HCT116 (cell line): ENCODE data around the gene MEF2D. TPM values are rescaled to one million over a fixed set of nuclear protein-coding genes. Genes with fewer than 3 reads are reported as not detected.

Experiments
- ATAC-seq: fragments of 200-7000 bp; cut with Tn5 transposase; 2 replicates; pipeline ENCODE4 v1.9.1; 2020; ENCODE audit warnings: mild to moderate bottlenecking, moderate library complexity
- BruUV-seq: library from RNA; stranded (reverse); fragments of 400-500 nt; replicated peaks from 2 replicates; lab custom pipeline; 2021; lab: Mats Ljungman, UMichigan
- CTCF ChIA-PET: fragments of 300-600 bp; sonication (Branson Sonifier 250); formaldehyde crosslinking; loops from one replicate; lab custom pipeline; 2021; ENCODE audit warnings: antibody characterized with exemption; lab: Charles Lee
- POLR2A ChIA-PET: fragments of 300-600, 350-600 bp; sonication (Branson Sonifier 250); formaldehyde crosslinking; loops from one replicate; lab custom pipeline; 2021; ENCODE audit warnings: antibody characterized with exemption; lab: Charles Lee
- RAD21 ChIA-PET, 2 experiments: fragments of 300-600 bp; sonication (Branson Sonifier 250); formaldehyde crosslinking; loops; one replicate each; lab custom pipeline; 2023; ENCODE audit warnings: low total read pairs in 2 of 2; ENCODE audit not compliant: uncharacterized antibody in 2 of 2, unreplicated experiment in 2 of 2, low non-redundant PET in 1 of 2; lab: Charles Lee
- DNase-seq: peaks from one replicate; pipeline ENCODE4 v3.0.0-alpha.2; 2010; ENCODE audit warnings: low read depth, low spot score
- H2AFZ ChIP-seq: fragments of 200-600 bp; shearing (Covaris generic), sonication (generic); 2 replicates; pipeline ENCODE4 v1.6.1; 2017; ENCODE audit warnings: low read depth, mixed run types, mixed read lengths, antibody characterized with exemption, low read length; ENCODE audit not compliant: poor library complexity, severe bottlenecking
- H3K27ac ChIP-seq: 2 replicates; pipeline ENCODE4 v1.5.1; 2012; ENCODE audit warnings: low read depth, low read length
- H3K27me3 ChIP-seq: fragments of 200-600 bp; sonication (generic); 2 replicates; pipeline ENCODE4 v1.6.1; 2016; ENCODE audit warnings: mixed run types, low read length, mixed read lengths; ENCODE audit not compliant: insufficient read depth
- H3K36me3 ChIP-seq, 2 experiments: fragments of 200-500 bp in 1 of 2; fragments of 200-600 bp in 1 of 2; sonication (Bioruptor generic) in 1 of 2; sonication (generic) in 1 of 2; 2 replicates each; pipeline versions ENCODE4 v1.5.1 to v1.6.1; 2014 to 2016; ENCODE audit warnings: low read length in 2 of 2, inconsistent platforms in 1 of 2, mixed read lengths in 1 of 2, mixed run types in 1 of 2; ENCODE audit not compliant: insufficient read depth in 2 of 2, control insufficient read depth in 1 of 2
- H3K4me1 ChIP-seq, 2 experiments: fragments of 200-600 bp in 1 of 2; sonication (generic) in 1 of 2; 2 replicates each; pipeline versions ENCODE4 v1.5.1 to v1.6.1; 2012 to 2017; ENCODE audit warnings: low read length in 2 of 2, inconsistent platforms in 1 of 2, mild to moderate bottlenecking in 1 of 2, mixed read lengths in 1 of 2, mixed run types in 1 of 2, moderate library complexity in 1 of 2; ENCODE audit not compliant: insufficient read depth in 2 of 2, control insufficient read depth in 1 of 2
- H3K4me2 ChIP-seq: fragments of 200-600 bp; sonication (generic); 2 replicates; pipeline ENCODE4 v1.6.1; 2017; ENCODE audit warnings: mixed run types, low read length, mixed read lengths
- H3K4me3 ChIP-seq, 2 experiments: fragments of 200-600 bp in 1 of 2; sonication (generic) in 1 of 2; replicated peaks in 1 of 2; 2 replicates each; pipeline ENCODE4 v1.5.1; 2011 to 2016; ENCODE audit warnings: low read length in 2 of 2, control low read depth in 1 of 2, low read depth in 1 of 2, mild to moderate bottlenecking in 1 of 2, mixed read lengths in 1 of 2, mixed run types in 1 of 2
- H3K79me2 ChIP-seq: fragments of 200-600 bp; sonication (generic); 2 replicates; pipeline ENCODE4 v1.6.1; 2017; ENCODE audit warnings: mild to moderate bottlenecking, mixed run types, low read length, moderate library complexity, mixed read lengths; ENCODE audit not compliant: insufficient read depth
- H3K9ac ChIP-seq: fragments of 200-600 bp; sonication (generic); 2 replicates; pipeline ENCODE4 v1.6.1; 2016; ENCODE audit warnings: low read length, mixed read lengths
- H3K9me2 ChIP-seq: fragments of 200-600 bp; sonication (generic), shearing (Covaris generic); 2 replicates; pipeline ENCODE4 v1.6.1; 2017; ENCODE audit warnings: mixed run types, mild to moderate bottlenecking, moderate library complexity; ENCODE audit not compliant: insufficient read depth
- H3K9me3 ChIP-seq, 2 experiments: fragments of 200-500 bp in 1 of 2; fragments of 200-600 bp in 1 of 2; sonication (Bioruptor generic) in 1 of 2; sonication (generic) in 1 of 2; 2 replicates each; pipeline ENCODE4 v1.6.1; 2014 to 2017; ENCODE audit warnings: low read length in 2 of 2, mixed read lengths in 2 of 2, inconsistent platforms in 1 of 2, low read depth in 1 of 2, mild to moderate bottlenecking in 1 of 2, mixed run types in 1 of 2, moderate library complexity in 1 of 2; ENCODE audit not compliant: control insufficient read depth in 1 of 2, insufficient read depth in 1 of 2
- H4K20me1 ChIP-seq: fragments of 200-600 bp; sonication (generic), shearing (Covaris generic); 2 replicates; pipeline ENCODE4 v1.6.1; 2017; ENCODE audit warnings: mixed run types, mild to moderate bottlenecking, moderate library complexity; ENCODE audit not compliant: insufficient read depth
- ELF1 ChIP-seq: IDR thresholded peaks from 2 replicates; pipeline ENCODE4 v1.6.1; 2012; ENCODE audit warnings: low read depth, borderline replicate concordance
- JUND ChIP-seq: IDR thresholded peaks from 2 replicates; pipeline ENCODE4 v1.6.1; 2012
- POLR2A ChIP-seq: IDR thresholded peaks from 2 replicates; pipeline ENCODE4 v1.7.0; 2011; ENCODE audit warnings: borderline replicate concordance; ENCODE audit not compliant: insufficient read depth, insufficient read length; ENCODE audit errors: extremely low read depth
- POLR2AphosphoS5 ChIP-seq: IDR thresholded peaks from 2 replicates; pipeline ENCODE4 v1.6.1; 2011; ENCODE audit warnings: mild to moderate bottlenecking, low read depth, low read length, moderate library complexity
- SIN3A ChIP-seq: IDR thresholded peaks from 2 replicates; pipeline ENCODE4 v1.6.1; 2012; ENCODE audit warnings: low read depth
- ZFX ChIP-seq: fragments of 450-650 bp; IDR thresholded peaks from 2 replicates; pipeline ENCODE4 v1.6.1; 2017
- intact Hi-C: fragments of 100-400 bp; cut with micrococcal nuclease; formaldehyde crosslinking; loops from 2 replicates; pipeline ENCODE4 v1.10.0; 2022
- total RNA-seq: library from RNA; stranded (reverse); gene quantifications from one replicate; pipeline ENCODE4 v1.2.1, GENCODE V29; 2021; ENCODE audit not compliant: unreplicated experiment
- TF ChIP-seq, protein P1 (sequence below), 3 experiments: fragments of 200-600 bp in 1 of 3; sonication (generic) in 1 of 3; IDR thresholded peaks in 2 of 3; conservative IDR thresholded peaks in 1 of 3; 2 replicates each; pipeline ENCODE4 v1.5.1; 2012 to 2017; ENCODE audit warnings: low read depth in 2 of 3, low read length in 2 of 3, antibody characterized with exemption in 1 of 3, borderline replicate concordance in 1 of 3, control low read depth in 1 of 3, mild to moderate bottlenecking in 1 of 3, mixed read lengths in 1 of 3, mixed run types in 1 of 3, moderate library complexity in 1 of 3; ENCODE audit not compliant: insufficient read depth in 1 of 3
- TF ChIP-seq, protein P2 (sequence below): IDR thresholded peaks from 2 replicates; pipeline ENCODE4 v1.6.1; 2011; ENCODE audit warnings: mild to moderate bottlenecking, low read length, moderate library complexity; ENCODE audit not compliant: insufficient replicate concordance; ENCODE audit errors: extremely low read depth
- TF ChIP-seq, protein P3 (sequence below): IDR thresholded peaks from 2 replicates; pipeline ENCODE4 v1.6.1; 2012
- TF ChIP-seq, protein P4 (sequence below): IDR thresholded peaks from 2 replicates; pipeline ENCODE4 v1.6.1; 2012; ENCODE audit warnings: low read depth
- TF ChIP-seq, protein P5 (sequence below): IDR thresholded peaks from 2 replicates; pipeline ENCODE4 v1.6.1; 2012

Gene MEF2D
- total RNA-seq, 1 experiment from 2014 or later, result 44.2 TPM

DNA sequence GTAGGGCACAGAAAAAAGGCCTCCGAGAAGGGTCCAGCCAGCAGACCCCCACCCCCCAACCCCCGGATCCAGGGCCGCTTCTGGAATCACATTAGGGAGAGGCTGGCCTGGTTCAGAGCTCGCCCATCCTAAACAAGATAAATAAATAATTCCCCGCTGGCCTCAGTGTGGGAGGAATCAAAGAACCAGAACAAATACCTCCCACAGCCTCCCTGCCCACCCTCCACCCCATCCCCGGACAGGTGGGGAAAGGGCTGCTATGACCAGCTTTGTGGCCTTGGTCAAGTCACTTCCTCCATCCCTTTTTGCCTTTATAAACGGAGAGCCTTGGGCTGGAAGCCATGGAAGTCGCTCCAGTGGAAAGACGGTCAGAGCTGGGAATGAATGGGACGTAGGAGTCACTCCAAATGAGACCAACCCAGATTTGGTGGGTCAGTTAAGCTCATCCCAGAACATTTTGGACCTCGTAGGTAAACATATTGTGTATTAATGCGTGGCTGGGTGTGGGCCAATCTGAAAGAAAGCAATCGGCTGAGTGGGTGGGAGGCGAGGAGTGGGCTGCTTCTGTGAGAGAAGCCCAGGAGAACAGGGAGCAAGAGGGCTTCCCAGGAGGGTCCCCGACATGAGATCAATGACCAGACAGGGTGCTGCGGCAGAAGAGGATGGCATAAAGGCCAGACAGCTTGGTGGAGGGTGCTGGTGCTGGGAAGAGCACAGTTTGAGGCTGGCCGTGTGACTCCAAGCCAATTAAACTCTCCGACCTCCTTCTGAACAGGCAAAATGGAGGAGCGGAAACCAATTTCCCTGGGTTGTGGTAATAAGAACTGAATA is 63.3 kb downstream of the MEF2D start:
- POLR2A ChIA-PET, result interaction anchor here (0.7 kb wide), 1 partner anchor 1174 kb away, joined by 5 read pairs; no protein-coding TSS in a partner anchor
- intact Hi-C loops, result no loop called here
- no peak overlapping the region for H3K4me2 ChIP-seq
- no peak for DNase-seq
- no peaks in the 10 kb centered on the region for H3K4me1 ChIP-seq
- H3K36me3 ChIP-seq, result no peaks in the 10 kb centered on the region
- ATAC-seq, result no peak
- H3K9me2 ChIP-seq, result no peaks in the 10 kb centered on the region
- H3K79me2 ChIP-seq, result no peaks in the 10 kb centered on the region
- no peak overlapping the region for H3K27ac ChIP-seq
- H4K20me1 ChIP-seq, result no peaks in the 10 kb centered on the region
- H2AFZ ChIP-seq, result no peak overlapping the region
- BruUV-seq, result no TSS peak
- no peak overlapping the region for H3K9ac ChIP-seq
- H3K4me3 ChIP-seq, result no peak overlapping the region
- TF ChIP-seq JUND (no peak), SIN3A (no peak), ELF1 (no peak), POLR2A (no peak), ZFX (no peak), POLR2AphosphoS5 (no peak)
- TF ChIP-seq, protein P1, sequence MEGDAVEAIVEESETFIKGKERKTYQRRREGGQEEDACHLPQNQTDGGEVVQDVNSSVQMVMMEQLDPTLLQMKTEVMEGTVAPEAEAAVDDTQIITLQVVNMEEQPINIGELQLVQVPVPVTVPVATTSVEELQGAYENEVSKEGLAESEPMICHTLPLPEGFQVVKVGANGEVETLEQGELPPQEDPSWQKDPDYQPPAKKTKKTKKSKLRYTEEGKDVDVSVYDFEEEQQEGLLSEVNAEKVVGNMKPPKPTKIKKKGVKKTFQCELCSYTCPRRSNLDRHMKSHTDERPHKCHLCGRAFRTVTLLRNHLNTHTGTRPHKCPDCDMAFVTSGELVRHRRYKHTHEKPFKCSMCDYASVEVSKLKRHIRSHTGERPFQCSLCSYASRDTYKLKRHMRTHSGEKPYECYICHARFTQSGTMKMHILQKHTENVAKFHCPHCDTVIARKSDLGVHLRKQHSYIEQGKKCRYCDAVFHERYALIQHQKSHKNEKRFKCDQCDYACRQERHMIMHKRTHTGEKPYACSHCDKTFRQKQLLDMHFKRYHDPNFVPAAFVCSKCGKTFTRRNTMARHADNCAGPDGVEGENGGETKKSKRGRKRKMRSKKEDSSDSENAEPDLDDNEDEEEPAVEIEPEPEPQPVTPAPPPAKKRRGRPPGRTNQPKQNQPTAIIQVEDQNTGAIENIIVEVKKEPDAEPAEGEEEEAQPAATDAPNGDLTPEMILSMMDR (IDR thresholded peaks at IDR 0.05 in 2 of 3, conservative IDR thresholded peaks at IDR 0.05 in 1 of 3; ENCODE audit: borderline replicate concordance in 1 of 3, insufficient read depth in 1 of 3, low read depth in 2 of 3, low read length in 2 of 3), result no peak
- TF ChIP-seq, protein P2, sequence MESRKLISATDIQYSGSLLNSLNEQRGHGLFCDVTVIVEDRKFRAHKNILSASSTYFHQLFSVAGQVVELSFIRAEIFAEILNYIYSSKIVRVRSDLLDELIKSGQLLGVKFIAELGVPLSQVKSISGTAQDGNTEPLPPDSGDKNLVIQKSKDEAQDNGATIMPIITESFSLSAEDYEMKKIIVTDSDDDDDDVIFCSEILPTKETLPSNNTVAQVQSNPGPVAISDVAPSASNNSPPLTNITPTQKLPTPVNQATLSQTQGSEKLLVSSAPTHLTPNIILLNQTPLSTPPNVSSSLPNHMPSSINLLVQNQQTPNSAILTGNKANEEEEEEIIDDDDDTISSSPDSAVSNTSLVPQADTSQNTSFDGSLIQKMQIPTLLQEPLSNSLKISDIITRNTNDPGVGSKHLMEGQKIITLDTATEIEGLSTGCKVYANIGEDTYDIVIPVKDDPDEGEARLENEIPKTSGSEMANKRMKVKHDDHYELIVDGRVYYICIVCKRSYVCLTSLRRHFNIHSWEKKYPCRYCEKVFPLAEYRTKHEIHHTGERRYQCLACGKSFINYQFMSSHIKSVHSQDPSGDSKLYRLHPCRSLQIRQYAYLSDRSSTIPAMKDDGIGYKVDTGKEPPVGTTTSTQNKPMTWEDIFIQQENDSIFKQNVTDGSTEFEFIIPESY, result no peak
- TF ChIP-seq, protein P3, sequence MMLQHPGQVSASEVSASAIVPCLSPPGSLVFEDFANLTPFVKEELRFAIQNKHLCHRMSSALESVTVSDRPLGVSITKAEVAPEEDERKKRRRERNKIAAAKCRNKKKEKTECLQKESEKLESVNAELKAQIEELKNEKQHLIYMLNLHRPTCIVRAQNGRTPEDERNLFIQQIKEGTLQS, result no peak
- TF ChIP-seq, protein P4, sequence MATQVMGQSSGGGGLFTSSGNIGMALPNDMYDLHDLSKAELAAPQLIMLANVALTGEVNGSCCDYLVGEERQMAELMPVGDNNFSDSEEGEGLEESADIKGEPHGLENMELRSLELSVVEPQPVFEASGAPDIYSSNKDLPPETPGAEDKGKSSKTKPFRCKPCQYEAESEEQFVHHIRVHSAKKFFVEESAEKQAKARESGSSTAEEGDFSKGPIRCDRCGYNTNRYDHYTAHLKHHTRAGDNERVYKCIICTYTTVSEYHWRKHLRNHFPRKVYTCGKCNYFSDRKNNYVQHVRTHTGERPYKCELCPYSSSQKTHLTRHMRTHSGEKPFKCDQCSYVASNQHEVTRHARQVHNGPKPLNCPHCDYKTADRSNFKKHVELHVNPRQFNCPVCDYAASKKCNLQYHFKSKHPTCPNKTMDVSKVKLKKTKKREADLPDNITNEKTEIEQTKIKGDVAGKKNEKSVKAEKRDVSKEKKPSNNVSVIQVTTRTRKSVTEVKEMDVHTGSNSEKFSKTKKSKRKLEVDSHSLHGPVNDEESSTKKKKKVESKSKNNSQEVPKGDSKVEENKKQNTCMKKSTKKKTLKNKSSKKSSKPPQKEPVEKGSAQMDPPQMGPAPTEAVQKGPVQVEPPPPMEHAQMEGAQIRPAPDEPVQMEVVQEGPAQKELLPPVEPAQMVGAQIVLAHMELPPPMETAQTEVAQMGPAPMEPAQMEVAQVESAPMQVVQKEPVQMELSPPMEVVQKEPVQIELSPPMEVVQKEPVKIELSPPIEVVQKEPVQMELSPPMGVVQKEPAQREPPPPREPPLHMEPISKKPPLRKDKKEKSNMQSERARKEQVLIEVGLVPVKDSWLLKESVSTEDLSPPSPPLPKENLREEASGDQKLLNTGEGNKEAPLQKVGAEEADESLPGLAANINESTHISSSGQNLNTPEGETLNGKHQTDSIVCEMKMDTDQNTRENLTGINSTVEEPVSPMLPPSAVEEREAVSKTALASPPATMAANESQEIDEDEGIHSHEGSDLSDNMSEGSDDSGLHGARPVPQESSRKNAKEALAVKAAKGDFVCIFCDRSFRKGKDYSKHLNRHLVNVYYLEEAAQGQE, result no peak
- TF ChIP-seq, protein P5, sequence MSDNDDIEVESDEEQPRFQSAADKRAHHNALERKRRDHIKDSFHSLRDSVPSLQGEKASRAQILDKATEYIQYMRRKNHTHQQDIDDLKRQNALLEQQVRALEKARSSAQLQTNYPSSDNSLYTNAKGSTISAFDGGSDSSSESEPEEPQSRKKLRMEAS, result no peak
- CTCF ChIA-PET, result interaction anchor here (1.3 kb wide), 1 partner anchor 51 kb away, joined by 5 read pairs; no protein-coding TSS in a partner anchor
- RAD21 ChIA-PET, result interaction anchor here in 1 of 2 experiments (0.5 kb wide), 1 partner anchor 8 kb away, joined by 3 read pairs; no protein-coding TSS in a partner anchor
- H3K27me3 ChIP-seq, result no peaks in the 10 kb centered on the region; the same call in 1 of the 2 replicates
- H3K9me3 ChIP-seq, result no peaks in the 10 kb centered on the region
